SH-SY5Y (cell line): ENCODE data around the gene CD82.

Experiments
- GATA2 ChIP-seq: IDR thresholded peaks from 2 replicates; pipeline ENCODE4 v1.6.1; 2011; ENCODE audit warnings: mild to moderate bottlenecking, low read depth, low read length
- GATA3 ChIP-seq: IDR thresholded peaks from 2 replicates; pipeline ENCODE4 v1.6.1; 2011; ENCODE audit warnings: low read depth, mild to moderate bottlenecking, low read length, moderate library complexity

DNA sequence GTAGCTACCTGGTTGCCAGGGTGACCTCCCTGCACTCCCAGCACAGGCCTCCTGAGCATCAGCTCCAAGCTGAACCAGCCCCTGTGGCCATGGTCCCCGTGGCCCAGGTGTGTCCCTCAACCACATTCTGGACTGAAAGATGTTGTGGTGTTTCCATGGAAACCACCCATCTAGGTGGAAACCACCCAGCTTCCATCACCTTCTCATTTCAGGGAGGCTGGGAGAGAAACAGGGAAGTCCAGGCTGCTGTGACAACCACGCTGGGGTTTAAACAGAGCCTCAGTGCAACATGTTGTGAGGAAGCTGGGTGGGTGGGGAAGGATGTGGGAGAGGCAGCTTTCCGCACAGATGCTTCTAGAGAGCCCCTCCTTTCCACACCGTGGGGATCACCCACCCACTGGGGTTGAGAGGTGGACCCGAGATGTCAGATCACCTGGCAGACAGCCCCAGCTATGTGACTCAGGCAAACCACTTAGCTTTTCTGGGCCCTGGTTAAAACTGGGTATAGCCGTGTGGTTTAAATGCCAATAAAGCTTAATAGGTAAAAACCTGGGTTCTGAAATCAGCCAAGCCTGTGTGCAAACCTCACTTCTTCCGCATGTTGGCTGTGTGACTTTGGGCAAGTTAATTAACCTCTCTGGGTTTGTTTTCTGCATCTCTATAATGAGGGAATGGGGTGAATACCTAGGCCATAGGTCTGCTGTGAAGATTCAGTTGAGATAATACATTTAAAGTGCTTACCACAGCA is 46.4 kb downstream of the CD82 start:
- TF ChIP-seq GATA2 (no peak), GATA3 (no peak)
